LNCaP clone FGC (cell line): ENCODE results near the gene CNIH3.
"Not testable (repeated sequence)": the region's sequence is repeated elsewhere in the genome, so short reads cannot be mapped to it uniquely, and the experiment has no call there.

Experiments used
- DNase-seq: peaks from one replicate; pipeline ENCODE4 v3.0.0-alpha.2; 2011; ENCODE audit warnings: low read depth
- H3K4me3 ChIP-seq: 2 replicates; pipeline ENCODE4 v1.5.1; 2011; ENCODE audit warnings: mild to moderate bottlenecking, low read depth, low read length, control low read depth
- CTCF ChIP-seq: IDR thresholded peaks from 2 replicates; pipeline ENCODE4 v1.5.1; 2012; ENCODE audit warnings: mild to moderate bottlenecking; ENCODE audit not compliant: control insufficient read depth, insufficient read depth; ENCODE audit errors: extremely low read depth

Gene CNIH3

GRCh38 chr1:224679606-224680005, 63.5 kb downstream of the CNIH3 start:
- TF ChIP-seq CTCF, result no peak
- DNase-seq, result no peak
- H3K4me3 ChIP-seq, result no peak overlapping the region

- H3K4me3 ChIP-seq, result no peak overlapping the region
- no peak for DNase-seq
- no peak for TF ChIP-seq CTCF
Measured at GRCh38 chr1:224681816-224682215, 65.7 kb downstream of the CNIH3 start.

- TF ChIP-seq CTCF, result no peak
- DNase-seq, result no peak
- H3K4me3 ChIP-seq, result no peak overlapping the region
Measured at GRCh38 chr1:224683936-224684335, 67.8 kb downstream of the CNIH3 start.

- no peak overlapping the region for H3K4me3 ChIP-seq
- no peak for DNase-seq
- TF ChIP-seq CTCF, result no peak
Measured at GRCh38 chr1:224684979-224685425, 68.9 kb downstream of the CNIH3 start.

- not testable (repeated sequence) for DNase-seq
Measured at GRCh38 chr1:224686140-224686539, 70.0 kb downstream of the CNIH3 start.

GRCh38 chr1:224687465-224687864, 71.3 kb downstream of the CNIH3 start:
- no peak for TF ChIP-seq CTCF
- no peak overlapping the region for H3K4me3 ChIP-seq
- no peak for DNase-seq

More at GRCh38 chr1:224686140-224686539, 70.0 kb downstream of the CNIH3 start:
- H3K4me3 ChIP-seq, result not testable (repeated sequence)

GRCh38 chr1:224689374-224689773, 73.3 kb downstream of the CNIH3 start:
- no peak for DNase-seq

More at GRCh38 chr1:224689374-224689773, 73.3 kb downstream of the CNIH3 start:
- no peak for TF ChIP-seq CTCF
- no peak overlapping the region for H3K4me3 ChIP-seq
